WTC11 (cell line): Measurements from ENCODE around the gene EIF2D. TPM values are rescaled to one million over a fixed set of nuclear protein-coding genes. Genes with fewer than 3 reads are reported as not detected.

Experiments used
- ATAC-seq: fragments of 200-7000 bp; cut with Tn5 transposase; 2 replicates; pipeline ENCODE4 v1.10.0; 2021; ENCODE audit warnings: mild to moderate bottlenecking, moderate library complexity
- CTCF ChIA-PET: fragments of 300-600 bp; sonication (Branson Sonifier 250); formaldehyde crosslinking; loops from one replicate; lab custom pipeline; 2021; ENCODE audit warnings: antibody characterized with exemption; lab: Charles Lee
- POLR2A ChIA-PET: fragments of 350-600 bp; sonication (Branson Sonifier 250); formaldehyde crosslinking; loops from one replicate; lab custom pipeline; 2021; ENCODE audit warnings: antibody characterized with exemption; lab: Charles Lee
- DNase-seq: peaks from one replicate; pipeline ENCODE4 v3.0.0; 2021; ENCODE audit warnings: low spot score
- H3K27ac Mint-ChIP-seq: 2 replicates; pipeline ENCODE4 v1.8.0; 2021; ENCODE audit warnings: mixed read lengths
- H3K27me3 Mint-ChIP-seq: 2 replicates; pipeline ENCODE4 v1.8.0; 2021; ENCODE audit warnings: low read depth, mild to moderate bottlenecking, moderate library complexity, mixed read lengths
- H3K36me3 Mint-ChIP-seq: 2 replicates; pipeline ENCODE4 v1.8.0; 2021; ENCODE audit warnings: mixed read lengths
- H3K4me1 Mint-ChIP-seq: 2 replicates; pipeline ENCODE4 v1.8.0; 2022; ENCODE audit warnings: mixed read lengths
- H3K4me3 Mint-ChIP-seq: 2 replicates; pipeline ENCODE4 v1.8.0; 2021; ENCODE audit warnings: mild to moderate bottlenecking, moderate library complexity, mixed read lengths
- H3K9me3 Mint-ChIP-seq: 2 replicates; pipeline ENCODE4 v1.8.0; 2021; ENCODE audit warnings: mixed read lengths
- AR ChIP-seq: fragments of 250-450 bp; sonication (Bioruptor Pico); IDR thresholded peaks from 2 replicates; pipeline ENCODE4 v1.9.0; 2021; ENCODE audit warnings: mild to moderate bottlenecking
- CREB1 ChIP-seq: sonication (generic); formaldehyde crosslinking; IDR thresholded peaks from 2 replicates; pipeline ENCODE4 v1.8.0; 2023; ENCODE audit warnings: mild to moderate bottlenecking, missing genetic modification reagents
- CREM ChIP-seq: sonication (generic); formaldehyde crosslinking; IDR thresholded peaks from 2 replicates; pipeline ENCODE4 v1.8.1; 2022; ENCODE audit warnings: mild to moderate bottlenecking, missing genetic modification reagents, moderate library complexity
- E2F5 ChIP-seq: sonication (generic); formaldehyde crosslinking; IDR thresholded peaks from 2 replicates; pipeline ENCODE4 v1.8.1; 2022; ENCODE audit warnings: mild to moderate bottlenecking, moderate library complexity, missing genetic modification reagents
- EMX1 ChIP-seq: fragments of 250-450 bp; sonication (Bioruptor Pico); IDR thresholded peaks from 2 replicates; pipeline ENCODE4 v1.8.0; 2021; ENCODE audit warnings: mild to moderate bottlenecking
- ERG ChIP-seq: fragments of 250-450 bp; sonication (Bioruptor Pico); IDR thresholded peaks from 2 replicates; pipeline ENCODE4 v1.8.0; 2021; ENCODE audit warnings: mild to moderate bottlenecking
- FOXP1 ChIP-seq: sonication (generic); formaldehyde crosslinking; IDR thresholded peaks from 2 replicates; pipeline ENCODE4 v1.8.0; 2022; ENCODE audit warnings: missing genetic modification reagents, mild to moderate bottlenecking, moderate library complexity, borderline replicate concordance
- FOXP4 ChIP-seq: sonication (generic); formaldehyde crosslinking; IDR thresholded peaks from 2 replicates; pipeline ENCODE4 v1.8.0; 2022; ENCODE audit warnings: mild to moderate bottlenecking, missing genetic modification reagents
- IRF1 ChIP-seq: sonication (generic); formaldehyde crosslinking; IDR thresholded peaks from 2 replicates; pipeline ENCODE4 v1.8.0; 2023; ENCODE audit warnings: missing genetic modification reagents
- MXD4 ChIP-seq: fragments of 250-450 bp; sonication (Bioruptor Pico); IDR thresholded peaks from 2 replicates; pipeline ENCODE4 v1.8.0; 2021; ENCODE audit warnings: mild to moderate bottlenecking, moderate library complexity, borderline replicate concordance
- MYBL2 ChIP-seq: sonication (generic); formaldehyde crosslinking; IDR thresholded peaks from 2 replicates; pipeline ENCODE4 v1.8.1; 2023; ENCODE audit warnings: mild to moderate bottlenecking, moderate library complexity, missing genetic modification reagents
- NFE2L1 ChIP-seq: sonication (generic); formaldehyde crosslinking; IDR thresholded peaks from 2 replicates; pipeline ENCODE4 v1.8.1; 2023; ENCODE audit warnings: missing genetic modification reagents
- NFYB ChIP-seq: sonication (generic); formaldehyde crosslinking; conservative IDR thresholded peaks from 2 replicates; pipeline ENCODE4 v1.8.0; 2022; ENCODE audit warnings: low read depth, missing genetic modification reagents
- NR3C1 ChIP-seq: sonication (generic); formaldehyde crosslinking; conservative IDR thresholded peaks from 2 replicates; pipeline ENCODE4 v1.8.1; 2023; ENCODE audit warnings: low read depth, mild to moderate bottlenecking, missing genetic modification reagents
- OVOL2 ChIP-seq: fragments of 250-450 bp; sonication (Bioruptor Pico); IDR thresholded peaks from 2 replicates; pipeline ENCODE4 v1.9.0; 2021; ENCODE audit warnings: mild to moderate bottlenecking, borderline replicate concordance
- ZBTB21 ChIP-seq: sonication (generic); formaldehyde crosslinking; IDR thresholded peaks from 2 replicates; pipeline ENCODE4 v1.8.1; 2023; ENCODE audit warnings: mild to moderate bottlenecking, missing genetic modification reagents, borderline replicate concordance
- ZNF121 ChIP-seq: sonication (generic); formaldehyde crosslinking; IDR thresholded peaks from 2 replicates; pipeline ENCODE4 v1.8.0; 2023; ENCODE audit warnings: missing genetic modification reagents
- ZNF219 ChIP-seq: sonication (generic); formaldehyde crosslinking; IDR thresholded peaks from 2 replicates; pipeline ENCODE4 v1.8.0; 2023; ENCODE audit warnings: missing genetic modification reagents, mild to moderate bottlenecking, borderline replicate concordance
- ZNF232 ChIP-seq: sonication (generic); formaldehyde crosslinking; IDR thresholded peaks from 2 replicates; pipeline ENCODE4 v1.8.0; 2022; ENCODE audit warnings: mild to moderate bottlenecking, missing genetic modification reagents
- ZNF416 ChIP-seq: fragments of 250-450 bp; sonication (Bioruptor Pico); IDR thresholded peaks from 2 replicates; pipeline ENCODE4 v1.9.0; 2021; ENCODE audit warnings: mild to moderate bottlenecking, inconsistent platforms
- total RNA-seq: library from RNA; stranded (reverse); gene quantifications from 3 replicates; pipeline ENCODE4 v1.2.3, GENCODE V29; 2021

EIF2D gene
- total RNA-seq, 1 experiment from 2014 or later: 35.7 TPM

GRCh38 chr1:206563367-206564207 lies 48.7 kb downstream of the EIF2D start:
- Mint-ChIP-seq H3K4me3 (no peak overlapping the region), H3K4me1 (peaks cover 19% of the 10 kb centered on the region), H3K27me3 (peaks cover 5% of the 10 kb centered on the region), H3K36me3 (no peaks in the 10 kb centered on the region), H3K27ac (no peak overlapping the region), H3K9me3 (no peaks in the 10 kb centered on the region)
- no peak for ATAC-seq
- TF ChIP-seq NFE2L1 (CRISPR knock-in tag) (no peak), CREM (CRISPR knock-in tag) (no peak), CREB1 (CRISPR knock-in tag) (no peak), FOXP4 (CRISPR knock-in tag) (no peak), NR3C1 (no peak), MXD4 (CRISPR knock-in tag) (no peak), ZBTB21 (no peak), NFYB (CRISPR knock-in tag) (no peak), ZNF219 (CRISPR knock-in tag) (no peak), IRF1 (CRISPR knock-in tag) (no peak), AR (CRISPR knock-in tag) (no peak), EMX1 (no peak), FOXP1 (CRISPR knock-in tag) (no peak), MYBL2 (CRISPR knock-in tag) (no peak), ZNF121 (CRISPR knock-in tag) (no peak), ERG (no peak), OVOL2 (no peak), ZNF232 (CRISPR knock-in tag) (no peak), E2F5 (CRISPR knock-in tag) (no peak), ZNF416 (CRISPR knock-in tag) (no peak)
- ChIA-PET POLR2A (interaction anchor here (0.6 to 1.1 kb wide), 2 partner anchors 48 to 57 kb away, joined by 3 read pairs; partner anchors contain the start of gene EIF2D), CTCF (interaction anchor here (0.7 to 2.8 kb wide), 7 partner anchors 12 to 84 kb away, joined by 3 to 16 read pairs (median 5); no protein-coding TSS in a partner anchor)
- no peak for DNase-seq
